Measurements from ENCODE around the gene WWC1.

The WWC1 gene

DNA sequence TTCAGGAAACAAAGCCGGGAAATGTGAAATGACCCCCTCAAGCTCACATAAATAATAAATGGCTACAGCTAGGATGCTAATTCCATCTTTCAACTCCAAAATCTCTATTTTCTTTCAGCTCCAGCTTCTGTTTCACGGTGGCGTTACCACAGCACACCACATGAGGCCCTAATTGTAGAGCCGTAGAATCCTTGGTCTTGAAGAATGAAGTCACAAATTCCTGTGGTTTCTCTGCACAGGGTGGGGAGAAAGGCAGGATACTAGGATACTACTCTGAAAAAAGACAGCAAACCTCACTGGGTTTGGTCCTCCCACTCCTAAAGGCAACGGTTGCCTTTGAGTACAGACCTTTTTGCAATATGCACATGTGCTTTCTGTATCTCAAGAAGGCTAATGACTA lies 180.9 kb downstream of the WWC1 start:
- TF ChIP-seq, protein P1, sequence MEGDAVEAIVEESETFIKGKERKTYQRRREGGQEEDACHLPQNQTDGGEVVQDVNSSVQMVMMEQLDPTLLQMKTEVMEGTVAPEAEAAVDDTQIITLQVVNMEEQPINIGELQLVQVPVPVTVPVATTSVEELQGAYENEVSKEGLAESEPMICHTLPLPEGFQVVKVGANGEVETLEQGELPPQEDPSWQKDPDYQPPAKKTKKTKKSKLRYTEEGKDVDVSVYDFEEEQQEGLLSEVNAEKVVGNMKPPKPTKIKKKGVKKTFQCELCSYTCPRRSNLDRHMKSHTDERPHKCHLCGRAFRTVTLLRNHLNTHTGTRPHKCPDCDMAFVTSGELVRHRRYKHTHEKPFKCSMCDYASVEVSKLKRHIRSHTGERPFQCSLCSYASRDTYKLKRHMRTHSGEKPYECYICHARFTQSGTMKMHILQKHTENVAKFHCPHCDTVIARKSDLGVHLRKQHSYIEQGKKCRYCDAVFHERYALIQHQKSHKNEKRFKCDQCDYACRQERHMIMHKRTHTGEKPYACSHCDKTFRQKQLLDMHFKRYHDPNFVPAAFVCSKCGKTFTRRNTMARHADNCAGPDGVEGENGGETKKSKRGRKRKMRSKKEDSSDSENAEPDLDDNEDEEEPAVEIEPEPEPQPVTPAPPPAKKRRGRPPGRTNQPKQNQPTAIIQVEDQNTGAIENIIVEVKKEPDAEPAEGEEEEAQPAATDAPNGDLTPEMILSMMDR (IDR thresholded peaks at IDR 0.05; ENCODE audit: unreplicated experiment in 3 of 3), result no peak
- Mint-ChIP-seq H3K36me3 (ENCODE audit: low read depth) (peaks cover 7% of the 10 kb centered on the region), H3K27ac (no peak overlapping the region), H3K27me3 (ENCODE audit: low read depth) (no peaks in the 10 kb centered on the region), H3K4me1 (no peaks in the 10 kb centered on the region), H3K9me3 (no peaks in the 10 kb centered on the region), H3K4me3 (no peak overlapping the region)

DNA sequence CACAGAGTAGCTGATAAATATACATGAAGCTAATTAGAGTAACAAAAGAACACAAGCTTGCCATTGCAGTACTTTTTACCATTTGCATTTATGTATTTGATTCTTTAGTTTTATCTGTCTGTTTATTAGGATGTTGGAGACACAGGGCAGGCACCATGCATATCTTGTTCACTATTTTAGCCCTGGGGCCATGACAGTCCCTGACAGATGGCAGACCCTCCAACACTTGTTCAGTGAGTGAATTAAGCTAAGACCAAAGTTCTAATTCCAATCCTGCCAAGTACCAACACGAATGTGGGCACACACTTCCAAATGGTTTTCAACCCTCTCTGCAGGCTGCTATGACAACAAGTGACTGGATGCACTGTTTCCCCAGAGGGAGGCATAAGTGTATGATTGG lies 182.9 kb downstream of the WWC1 start:
- Mint-ChIP-seq H3K36me3 (ENCODE audit: low read depth) (peaks cover 7% of the 10 kb centered on the region), H3K27me3 (ENCODE audit: low read depth) (no peaks in the 10 kb centered on the region), H3K4me1 (no peaks in the 10 kb centered on the region), H3K9me3 (no peaks in the 10 kb centered on the region), H3K4me3 (no peak overlapping the region), H3K27ac (no peak overlapping the region)
- TF ChIP-seq, protein P1 (IDR thresholded peaks at IDR 0.05; ENCODE audit: unreplicated experiment in 3 of 3), result no peak

DNA sequence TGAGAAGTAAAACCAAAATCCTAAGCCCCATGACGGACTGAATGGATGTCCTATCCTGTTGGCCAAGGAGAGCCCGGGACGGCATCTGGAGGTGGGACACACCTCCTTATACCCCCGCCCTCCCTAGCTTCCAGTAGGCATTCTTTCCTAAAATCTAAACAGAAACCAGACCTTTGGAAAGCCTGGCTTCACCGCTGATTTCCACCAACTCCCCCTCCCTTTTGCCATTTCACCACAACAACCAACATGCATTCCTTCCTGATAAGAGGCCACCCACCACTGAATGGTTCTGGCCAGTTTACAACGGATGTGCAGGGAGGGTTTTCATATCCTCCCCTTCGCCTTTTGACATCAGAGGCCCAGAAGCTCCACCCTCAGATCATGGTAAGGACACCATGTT lies 185.6 kb downstream of the WWC1 start:
- peaks cover 3% of the 10 kb centered on the region for H3K27me3 Mint-ChIP-seq (ENCODE audit: low read depth)
- H3K4me1 Mint-ChIP-seq, result no peaks in the 10 kb centered on the region
- no peak overlapping the region for H3K4me3 Mint-ChIP-seq
- H3K27ac Mint-ChIP-seq, result no peak overlapping the region
- H3K36me3 Mint-ChIP-seq (ENCODE audit: low read depth), result no peaks in the 10 kb centered on the region
- TF ChIP-seq, protein P1 (IDR thresholded peaks at IDR 0.05; ENCODE audit: unreplicated experiment in 3 of 3), result no peak
- no peaks in the 10 kb centered on the region for H3K9me3 Mint-ChIP-seq

DNA sequence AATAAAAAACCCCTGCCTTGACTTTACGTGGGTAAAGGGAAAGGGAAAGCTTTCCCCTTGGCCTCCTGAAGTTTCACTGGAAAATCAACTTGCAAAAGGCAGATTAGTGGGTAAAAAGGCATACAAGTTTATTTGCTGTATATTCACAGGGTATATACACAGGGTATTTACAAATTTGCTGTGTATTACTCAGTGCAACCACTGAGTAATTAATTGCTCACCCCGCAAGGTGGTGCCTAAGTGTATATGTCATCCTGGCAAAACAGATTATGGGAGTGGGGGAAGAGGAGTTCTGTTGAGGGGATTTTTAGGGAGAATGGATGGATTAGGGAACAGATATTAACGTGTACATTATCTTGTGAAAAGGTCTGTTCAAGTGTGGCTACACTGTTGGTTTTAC lies 187.7 kb downstream of the WWC1 start:
- Mint-ChIP-seq H3K36me3 (ENCODE audit: low read depth) (no peaks in the 10 kb centered on the region), H3K4me3 (no peak overlapping the region), H3K4me1 (no peaks in the 10 kb centered on the region), H3K27me3 (ENCODE audit: low read depth) (peaks cover 5% of the 10 kb centered on the region), H3K9me3 (no peaks in the 10 kb centered on the region), H3K27ac (no peak overlapping the region)
- TF ChIP-seq, protein P1 (IDR thresholded peaks at IDR 0.05; ENCODE audit: unreplicated experiment in 3 of 3), result no peak

DNA sequence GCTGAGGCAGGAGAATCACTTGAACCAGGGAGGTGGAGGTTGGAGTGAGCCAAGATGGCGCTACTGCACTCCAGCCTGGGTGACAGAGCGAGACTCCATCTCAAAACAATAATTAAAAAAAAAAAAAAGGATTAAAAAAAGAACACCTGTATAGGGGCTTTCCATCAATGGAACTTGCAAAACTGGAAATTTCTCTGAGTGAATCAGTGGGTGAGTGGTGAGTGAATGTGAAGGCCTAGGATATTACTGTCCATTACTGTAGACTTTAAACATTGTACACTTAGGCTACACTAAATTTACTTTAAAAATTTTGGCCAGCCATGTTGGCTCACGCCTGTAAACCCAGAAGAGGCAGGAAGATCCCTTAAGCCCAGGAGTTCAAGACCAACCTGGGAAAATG lies 189.2 kb downstream of the WWC1 start:
- TF ChIP-seq, protein P1 (IDR thresholded peaks at IDR 0.05; ENCODE audit: unreplicated experiment in 3 of 3), result no peak
- Mint-ChIP-seq H3K9me3 (no peaks in the 10 kb centered on the region), H3K4me1 (no peaks in the 10 kb centered on the region), H3K27me3 (ENCODE audit: low read depth) (peaks cover 5% of the 10 kb centered on the region), H3K4me3 (no peak overlapping the region), H3K27ac (no peak overlapping the region), H3K36me3 (ENCODE audit: low read depth) (no peaks in the 10 kb centered on the region)

DNA sequence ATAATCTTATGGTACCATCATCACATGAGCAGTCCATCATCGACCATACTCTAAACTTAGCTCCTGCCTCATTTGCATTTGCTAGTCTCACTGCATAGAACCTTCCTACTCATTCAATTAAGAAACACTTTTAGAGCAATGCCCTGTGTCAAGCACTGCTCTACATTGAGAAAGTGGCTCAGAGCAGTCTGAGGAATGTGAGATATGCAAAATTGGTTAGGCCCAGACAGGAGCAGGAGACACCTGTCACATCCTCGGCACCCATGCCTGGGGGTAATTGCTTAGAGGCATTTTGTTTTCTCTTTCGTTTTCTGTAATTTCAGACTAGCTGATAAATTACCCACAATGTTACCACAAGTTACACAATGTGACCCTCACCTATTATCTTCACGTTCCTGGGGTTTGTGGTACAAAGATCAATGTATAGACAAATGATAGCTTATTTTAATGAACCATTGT lies 189.9 kb downstream of the WWC1 start:
- TF ChIP-seq, protein P1 (IDR thresholded peaks at IDR 0.05; ENCODE audit: unreplicated experiment in 3 of 3), result no peak
- Mint-ChIP-seq H3K4me1 (peaks cover 5% of the 10 kb centered on the region), H3K27ac (no peak overlapping the region), H3K4me3 (no peak overlapping the region), H3K36me3 (ENCODE audit: low read depth) (no peaks in the 10 kb centered on the region), H3K27me3 (ENCODE audit: low read depth) (peaks cover 5% of the 10 kb centered on the region), H3K9me3 (no peaks in the 10 kb centered on the region)
